Activated effector memory CD4-positive, alpha-beta T cell treated with anti-CD3 and anti-CD28 coated beads, Interleukin-2, amount 50 U/mL, for 16 hours (primary cell): ENCODE measurements around the gene STAMBPL1.
"Not testable (repeated sequence)": the region's sequence is repeated elsewhere in the genome, so short reads cannot be mapped to it uniquely, and the experiment has no call there.

Experiments used
- DNase-seq: peaks from one replicate; pipeline ENCODE4 v3.0.0-alpha.2; 2020

Gene STAMBPL1

DNA sequence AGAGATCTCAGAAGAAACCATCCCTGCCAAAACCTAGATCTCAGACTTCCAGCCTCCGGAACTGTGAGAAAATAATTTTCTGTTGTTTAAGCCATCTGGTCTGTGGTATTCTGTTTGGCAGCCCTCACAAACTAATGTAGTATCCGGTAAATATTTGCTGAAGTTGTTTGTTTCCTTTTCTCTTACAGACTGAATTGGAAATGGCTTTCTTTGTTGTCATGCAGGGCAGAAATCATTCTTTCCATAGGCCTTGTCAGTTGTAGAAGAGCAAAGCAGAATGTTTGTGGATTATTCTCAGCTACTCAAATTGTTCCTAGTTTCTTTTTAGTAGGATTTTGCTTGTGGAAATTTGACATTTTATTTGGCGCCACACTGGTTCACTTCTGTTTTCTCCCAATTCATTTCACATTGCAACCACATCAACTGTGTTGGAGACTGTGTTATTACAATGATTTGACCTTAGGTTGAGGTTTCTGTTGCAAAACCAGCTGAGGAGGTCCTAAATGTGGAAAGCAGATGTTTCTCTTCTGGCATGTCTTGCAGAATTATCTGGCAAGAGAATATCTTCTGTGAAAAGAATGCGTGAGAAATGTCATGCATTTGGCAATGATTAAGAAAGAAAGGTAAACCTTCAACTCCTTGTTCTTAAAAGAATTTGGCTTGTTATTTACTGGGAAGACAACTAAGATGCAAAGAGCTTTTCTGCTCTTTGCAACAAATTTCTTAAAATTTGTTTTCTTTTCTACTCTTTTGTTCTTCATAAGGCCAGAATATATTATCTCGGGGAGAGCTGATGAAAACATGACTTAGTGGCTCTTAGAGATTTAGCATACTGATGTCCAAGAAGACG, 46.7 kb downstream of the STAMBPL1 start:
- DNase-seq, result no peak

DNA sequence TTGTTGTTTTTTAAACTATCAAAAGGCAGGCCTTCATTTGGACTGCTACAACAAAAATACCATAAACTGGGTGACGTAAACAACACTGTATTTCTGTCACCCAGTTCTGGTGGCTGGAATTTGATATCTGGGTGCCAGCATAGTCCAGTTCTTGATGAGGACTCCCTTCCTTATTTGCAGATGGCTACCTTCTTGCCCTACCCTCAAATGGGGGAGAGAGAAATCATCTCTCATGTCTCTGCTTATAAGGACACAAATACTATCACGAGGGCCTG, 47.3 kb downstream of the STAMBPL1 start:
- no peak for DNase-seq

DNA sequence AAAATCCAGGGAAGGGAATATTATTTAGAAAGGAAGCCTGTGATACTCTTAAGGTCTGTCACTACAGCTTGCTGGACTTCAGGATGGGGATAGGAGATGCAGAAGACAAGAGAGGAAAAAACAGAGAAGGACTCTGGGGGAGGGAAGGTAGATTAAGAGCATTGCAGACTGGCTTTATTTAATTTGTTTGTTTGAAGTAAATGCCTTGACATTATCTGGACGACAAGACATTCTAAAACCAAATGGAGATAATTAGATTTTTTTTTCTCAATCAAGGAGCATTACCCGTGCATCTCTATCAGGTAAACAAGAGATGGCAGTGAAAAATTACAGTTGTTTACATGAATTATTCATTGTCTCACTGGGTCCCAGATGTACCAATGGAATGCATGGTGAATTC, 48.2 kb downstream of the STAMBPL1 start:
- DNase-seq, result no peak

DNA sequence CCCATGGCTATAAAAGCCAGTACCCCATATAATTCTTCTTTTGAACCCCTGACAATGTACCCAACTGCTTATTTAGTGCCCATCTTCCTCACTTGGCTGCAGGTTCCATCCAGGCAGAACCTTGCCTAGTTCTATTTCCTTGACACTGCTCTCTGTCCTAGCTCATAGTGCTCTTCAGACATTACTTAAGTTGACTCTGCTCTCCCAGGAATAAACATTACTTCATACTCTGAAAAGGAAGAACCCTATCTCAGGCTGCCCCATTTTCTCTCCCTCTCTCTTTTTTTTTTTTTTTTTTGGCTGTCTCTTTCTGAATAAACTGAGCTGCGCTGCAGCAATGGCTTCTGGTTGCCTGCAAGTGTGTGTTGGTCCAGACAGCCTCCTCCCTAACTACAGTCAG, 51.5 kb downstream of the STAMBPL1 start:
- DNase-seq, result no peak

DNA sequence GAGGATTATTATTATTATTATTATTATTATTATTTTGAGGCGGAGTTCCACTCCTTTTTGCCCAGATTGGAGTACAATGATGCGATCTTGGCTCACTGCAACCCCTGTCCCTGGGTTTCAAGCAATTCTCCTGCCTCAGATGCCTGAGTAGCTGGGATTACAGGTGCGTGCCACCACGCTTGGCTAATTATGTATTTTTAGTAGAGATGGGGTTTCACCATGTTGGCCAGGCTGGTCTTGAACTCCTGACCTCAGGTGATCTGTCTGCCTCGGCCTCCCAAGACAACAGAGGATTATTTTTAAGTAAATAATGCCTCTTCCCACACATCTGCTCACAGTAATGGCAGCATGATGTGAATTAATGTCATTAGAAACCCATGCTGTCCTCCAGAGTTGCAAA, 52.0 kb downstream of the STAMBPL1 start:
- not testable (repeated sequence) for DNase-seq

DNA sequence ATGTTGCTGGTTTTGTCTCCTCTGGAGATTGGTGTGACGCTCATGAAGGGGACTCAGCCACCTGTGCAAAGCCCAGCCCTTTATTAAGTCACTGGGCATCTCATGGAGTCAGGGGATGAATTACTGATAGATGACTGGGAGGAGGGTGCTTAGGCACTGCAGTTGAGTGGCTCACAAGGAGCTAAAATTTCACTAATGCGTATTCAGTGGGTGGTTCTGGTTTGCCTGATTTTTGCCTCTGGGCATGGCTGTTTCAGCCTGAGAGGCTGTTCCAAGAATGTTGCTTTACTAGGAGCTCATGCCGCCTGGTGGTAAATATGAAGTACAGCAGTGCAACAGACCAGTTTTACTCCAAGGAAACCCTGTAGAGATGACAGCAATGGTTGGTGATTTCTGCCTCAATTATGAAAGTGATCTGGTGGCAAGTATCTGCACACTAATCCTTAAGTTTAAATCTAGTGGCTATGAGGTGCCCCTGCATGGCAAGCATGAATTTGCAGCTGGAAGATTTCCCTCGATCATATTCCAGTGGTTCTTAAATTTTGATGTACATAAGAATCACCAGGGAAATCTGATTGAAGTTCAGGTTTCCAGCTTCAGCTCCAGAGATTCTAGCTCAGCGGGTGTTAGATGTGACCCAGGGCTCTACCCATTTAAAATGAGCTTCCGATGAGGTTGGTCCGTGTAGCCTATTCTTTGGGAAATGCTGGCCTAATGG, 52.7 kb downstream of the STAMBPL1 start:
- peak; percentile 75 for DNase-seq

DNA sequence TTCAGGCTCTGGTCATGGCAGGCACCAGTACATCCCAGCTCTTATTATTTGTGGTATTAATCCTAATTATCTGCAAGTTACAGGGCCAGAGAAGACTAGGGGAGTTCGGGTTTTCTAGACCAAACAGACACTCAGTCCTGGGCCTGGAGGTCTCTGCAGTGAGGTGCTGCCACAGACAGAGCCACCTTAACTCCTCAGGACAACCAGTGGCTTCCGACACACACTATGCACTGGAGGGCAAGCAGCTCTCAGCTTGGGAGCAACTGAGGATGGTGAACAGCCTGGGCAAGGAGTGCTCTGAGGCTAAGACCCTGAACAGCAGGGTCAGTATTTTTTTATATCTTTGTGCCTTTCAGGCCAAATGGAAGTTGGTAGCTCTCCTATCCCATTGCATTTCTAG, 53.5 kb downstream of the STAMBPL1 start:
- no peak for DNase-seq

DNA sequence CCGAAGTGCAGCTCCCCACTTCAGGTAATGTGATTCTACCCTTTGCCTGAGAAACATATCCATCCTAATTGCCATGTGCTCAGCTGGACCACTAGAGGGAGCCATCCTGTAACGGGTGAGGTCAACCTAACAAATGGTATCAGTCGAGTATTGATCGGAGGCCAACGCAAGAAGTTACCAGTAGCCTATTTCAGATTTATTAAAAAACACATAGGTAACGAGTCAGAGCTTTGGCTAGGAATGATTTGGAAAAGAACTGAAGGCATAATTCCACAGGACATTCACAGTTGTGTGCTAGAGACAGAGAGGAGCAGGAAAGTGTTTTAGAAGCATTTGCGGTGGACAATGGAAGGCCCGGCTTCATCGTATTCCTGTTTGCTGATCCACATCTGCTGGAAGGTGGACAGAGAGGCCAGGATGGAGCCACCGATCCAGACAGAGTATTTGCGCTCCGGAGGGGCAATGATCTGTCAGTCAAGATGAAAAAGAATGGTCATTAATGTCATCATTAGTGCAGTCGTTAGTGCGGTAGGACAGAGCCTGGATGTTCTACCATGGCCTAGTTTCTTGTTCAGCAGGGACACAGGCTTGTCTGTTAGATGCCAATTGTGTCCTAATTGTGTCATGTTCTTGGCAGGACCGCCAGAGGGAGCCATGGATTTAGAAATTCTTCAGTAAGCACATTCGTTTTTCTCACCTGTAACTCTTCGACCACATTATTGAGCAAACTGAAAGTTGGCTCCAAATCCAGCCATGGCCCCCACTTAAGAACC, 55.0 kb downstream of the STAMBPL1 start:
- peak; percentile 87 for DNase-seq

DNA sequence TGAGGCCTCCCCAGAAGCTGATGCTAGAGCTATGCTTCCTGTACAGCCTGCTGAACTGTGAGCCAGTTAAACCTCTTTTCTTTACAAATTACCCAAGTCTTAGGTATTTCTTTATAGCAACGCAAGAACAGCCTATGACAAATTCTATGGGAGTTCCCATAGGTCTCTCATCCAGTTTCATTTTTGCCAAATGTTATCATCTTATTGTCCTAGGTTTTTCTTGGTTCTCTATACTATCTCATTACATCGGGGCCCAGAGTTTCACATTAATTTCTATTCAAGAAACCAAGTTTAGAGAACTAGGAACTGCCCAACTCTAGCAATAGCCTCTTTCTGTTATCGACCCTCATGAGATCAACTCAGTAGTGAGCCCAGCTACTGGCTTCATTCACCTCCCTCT, 56.6 kb downstream of the STAMBPL1 start:
- no peak for DNase-seq

DNA sequence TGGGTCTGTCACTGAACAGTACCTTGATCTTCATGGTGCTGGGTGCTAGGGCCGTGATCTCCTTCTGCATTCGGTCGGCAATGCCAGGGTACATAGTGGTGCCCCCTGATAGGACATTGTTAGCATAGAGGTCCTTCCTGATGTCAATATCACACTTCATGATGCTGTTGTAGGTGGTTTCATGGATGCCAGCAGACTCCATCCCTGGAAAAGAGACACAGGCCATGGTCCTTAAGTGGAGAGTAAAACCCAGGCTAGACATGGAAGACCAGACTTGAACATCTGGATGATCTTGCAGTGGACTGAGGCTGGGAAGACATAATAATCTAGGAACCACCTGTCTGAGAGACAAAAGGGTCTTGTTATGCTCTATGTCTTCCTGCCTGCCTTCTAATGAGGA, 58.0 kb downstream of the STAMBPL1 start:
- DNase-seq, result no peak

DNA sequence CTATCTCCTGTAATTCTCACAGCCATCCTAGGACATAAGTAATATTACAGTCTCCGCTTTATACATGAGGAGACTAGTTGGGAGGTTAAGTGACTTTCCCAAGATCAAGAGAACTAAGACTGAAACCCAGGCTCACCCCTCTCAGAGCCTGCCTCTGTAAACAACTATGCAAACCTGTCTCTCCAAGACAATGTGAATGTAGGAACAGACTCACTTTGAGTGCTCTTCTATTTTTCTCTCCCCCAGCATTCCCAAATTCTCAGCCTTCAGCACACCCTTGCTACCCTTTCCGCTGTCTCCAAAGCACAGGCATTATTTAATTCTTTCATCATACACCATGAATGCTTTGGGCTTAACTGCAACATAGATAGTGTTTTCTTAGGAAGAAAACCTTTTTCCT, 58.9 kb downstream of the STAMBPL1 start:
- no peak for DNase-seq

DNA sequence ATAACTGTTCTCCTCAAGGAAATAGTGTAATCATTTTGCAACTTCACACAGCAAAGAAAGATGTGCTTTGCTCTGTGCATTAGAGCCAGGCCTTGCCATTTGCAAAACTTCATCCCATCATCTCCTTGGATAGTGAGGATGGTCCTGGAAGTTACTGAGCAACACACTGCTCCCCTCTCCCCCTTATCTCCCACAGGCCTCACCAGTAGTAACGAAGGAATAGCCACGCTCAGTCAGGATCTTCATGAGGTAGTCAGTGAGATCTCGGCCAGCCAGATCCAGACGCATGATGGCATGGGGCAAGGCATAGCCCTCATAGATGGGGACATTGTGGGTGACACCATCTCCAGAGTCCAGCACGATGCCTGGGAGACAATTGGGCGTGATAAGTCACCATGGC, 61.0 kb downstream of the STAMBPL1 start:
- DNase-seq, result no peak

DNA sequence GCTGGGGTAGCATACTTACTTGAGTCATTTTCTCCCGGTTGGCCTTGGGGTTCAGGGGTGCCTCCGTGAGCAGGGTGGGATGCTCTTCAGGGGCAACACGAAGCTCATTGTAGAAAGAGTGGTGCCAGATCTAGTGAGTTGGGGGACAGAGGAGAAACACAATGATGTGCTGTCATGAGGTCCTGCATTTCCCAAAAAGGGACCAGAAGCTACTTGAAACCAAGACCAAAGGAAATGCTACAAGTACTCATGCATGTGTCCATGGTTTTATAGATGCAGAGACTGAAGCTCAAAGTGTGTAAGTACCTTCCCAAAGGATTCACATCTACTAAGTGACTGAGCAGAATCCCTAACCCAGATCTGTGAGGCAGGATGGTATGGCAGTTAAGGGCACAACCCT, 63.7 kb downstream of the STAMBPL1 start:
- no peak for DNase-seq

DNA sequence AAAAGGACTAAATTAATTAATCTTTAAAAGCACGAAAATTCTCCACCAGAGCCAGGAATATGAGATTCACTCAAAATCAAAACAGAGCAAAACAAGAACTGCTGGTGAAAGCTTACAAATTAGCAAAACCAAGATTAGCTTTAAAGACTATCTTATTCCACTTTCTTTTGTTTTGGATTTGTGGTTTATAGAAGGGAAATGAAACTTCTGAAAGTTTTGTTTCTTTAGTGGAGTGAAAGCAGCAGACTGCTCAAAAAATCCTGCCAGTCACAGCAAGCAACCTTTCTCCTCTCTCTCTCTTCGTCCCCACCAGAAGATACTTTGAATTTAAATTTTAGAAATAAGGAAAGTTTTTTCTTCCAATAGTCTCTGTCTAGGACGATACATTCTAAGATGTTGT, 64.8 kb downstream of the STAMBPL1 start:
- no peak for DNase-seq

DNA sequence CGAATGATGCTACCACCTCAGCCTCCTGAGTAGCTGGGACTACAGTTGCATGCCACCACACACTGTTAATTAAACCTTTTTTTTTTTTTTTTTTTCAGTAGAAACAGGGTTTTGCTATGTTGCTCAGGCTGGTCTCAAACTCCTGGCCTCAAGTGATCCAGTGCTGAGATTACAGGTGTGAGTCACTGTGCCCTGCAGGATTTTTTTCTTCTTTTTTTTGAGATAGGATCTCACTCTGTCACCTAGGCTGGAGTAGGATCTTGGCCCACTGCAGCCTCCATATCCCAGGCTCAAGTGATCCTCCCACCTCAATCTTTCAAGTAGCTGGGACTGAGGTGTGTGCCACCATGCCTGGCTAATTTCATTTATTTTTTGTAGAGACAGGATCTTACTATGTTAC, 66.2 kb downstream of the STAMBPL1 start:
- DNase-seq, result no peak

DNA sequence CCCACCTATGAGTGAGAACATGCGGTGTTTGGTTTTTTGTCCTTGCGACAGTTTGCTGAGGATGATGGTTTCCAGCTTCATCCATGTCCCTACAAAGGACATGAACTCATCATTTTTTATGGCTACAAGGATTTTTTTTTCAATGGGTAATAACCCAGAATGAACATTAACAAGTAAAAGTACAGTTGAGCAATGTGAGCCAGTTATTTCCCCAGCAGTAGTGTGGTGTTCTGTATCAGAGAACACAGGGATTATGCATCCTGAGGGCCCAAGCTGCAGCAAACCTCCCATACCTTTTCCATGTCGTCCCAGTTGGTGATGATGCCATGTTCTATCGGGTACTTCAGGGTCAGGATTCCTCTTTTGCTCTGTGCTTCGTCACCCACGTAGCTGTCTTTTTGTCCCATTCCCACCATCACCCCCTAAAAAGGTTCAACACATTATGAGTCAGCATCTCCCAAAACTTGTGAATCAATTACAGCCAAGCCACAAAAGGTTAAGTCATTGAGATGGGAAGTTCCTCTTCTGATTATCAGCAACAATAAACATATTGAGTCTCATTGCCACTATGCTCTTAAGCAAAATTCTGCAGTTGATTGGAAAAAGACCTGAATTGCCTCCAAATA, 67.0 kb downstream of the STAMBPL1 start:
- no peak for DNase-seq

DNA sequence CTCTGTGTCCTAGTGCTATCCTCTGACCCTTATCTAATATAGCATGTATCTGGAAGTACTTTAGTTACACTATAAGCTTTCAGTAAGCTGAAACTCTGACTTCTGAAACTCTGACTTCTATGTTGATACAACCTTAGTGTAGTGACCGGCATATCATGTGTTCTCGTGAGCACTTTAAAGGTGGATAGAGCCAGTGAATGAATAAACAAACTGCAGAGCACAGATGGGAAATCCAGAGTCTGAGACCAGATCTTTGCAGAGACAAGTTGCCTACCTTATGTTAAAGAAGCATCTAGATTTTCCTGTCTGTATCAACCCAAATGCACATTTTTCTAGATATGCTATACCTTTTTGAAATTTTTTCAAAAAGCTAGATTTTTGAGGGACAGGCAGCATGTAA, 69.0 kb downstream of the STAMBPL1 start:
- no peak for DNase-seq

DNA sequence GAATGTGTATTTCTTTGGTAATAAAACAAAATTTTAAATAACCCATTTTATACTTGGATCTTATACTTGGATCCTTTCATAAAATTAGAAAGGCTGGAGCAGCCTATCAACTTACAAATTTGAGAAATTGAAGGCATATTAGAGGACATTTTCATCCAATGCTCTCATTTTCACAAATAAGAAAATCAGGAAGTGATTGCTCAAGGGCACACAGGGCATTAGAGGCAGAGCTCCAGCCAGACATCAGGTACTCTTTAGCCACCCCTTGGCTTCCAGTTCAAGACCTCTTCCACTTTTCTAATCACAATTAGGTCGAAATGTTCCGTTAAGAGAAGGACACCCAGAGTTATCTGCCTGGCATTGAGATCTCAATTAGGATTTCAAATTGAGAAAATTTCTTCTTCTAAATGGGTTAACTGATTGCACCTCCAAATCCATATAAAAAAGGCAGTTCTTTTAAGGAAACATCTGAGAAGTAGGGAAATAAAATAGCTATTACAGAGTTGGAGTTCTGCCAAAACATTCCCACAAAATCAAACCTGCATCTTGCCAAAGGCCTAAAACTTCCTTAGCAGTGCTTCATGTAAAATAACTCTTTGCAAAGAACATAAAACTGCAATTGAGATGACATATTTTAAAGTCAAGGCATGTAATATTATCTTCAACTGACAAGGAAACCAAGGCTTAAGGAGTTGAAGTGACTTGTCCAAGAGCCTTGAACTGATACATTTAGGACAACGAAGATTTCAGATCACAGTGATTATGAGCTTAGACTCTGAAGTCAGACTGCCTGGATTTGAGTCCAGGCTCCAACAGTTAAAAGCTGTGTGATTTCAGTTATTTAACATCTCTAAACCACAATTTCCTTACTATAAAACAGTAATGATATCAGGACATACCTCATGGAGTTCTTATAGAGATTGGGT, 70.1 kb downstream of the STAMBPL1 start:
- no peak for DNase-seq

DNA sequence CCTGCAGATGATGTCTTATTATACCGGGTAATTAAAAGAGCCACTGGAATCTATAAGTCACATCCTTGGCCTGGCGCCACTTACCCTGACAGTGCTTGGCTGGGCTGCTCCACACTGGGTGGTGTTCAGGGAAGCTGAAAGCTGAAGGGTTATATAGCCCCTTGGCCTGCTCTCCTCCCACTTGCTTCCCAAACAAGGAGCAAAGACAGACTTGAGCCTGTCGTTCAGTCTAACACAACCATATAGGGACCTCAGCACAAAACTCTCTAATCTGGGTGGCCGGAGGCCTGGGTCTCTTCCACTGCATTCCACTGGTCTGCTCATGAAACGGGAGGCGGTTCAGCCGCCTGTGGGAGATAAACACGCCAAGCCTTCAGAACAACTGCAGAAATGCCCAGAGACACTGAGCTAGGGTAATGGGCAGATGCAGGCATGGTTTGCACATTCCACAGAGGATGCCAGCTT, 72.6 kb downstream of the STAMBPL1 start, which contains the start of gene ACTA2:
Gene ACTA2, minus strand, starts transcription at position 127 of the 465 bp plus-strand sequence. CDS start 3,843 bp downstream, outside the sequence.
- no peak for DNase-seq

DNA sequence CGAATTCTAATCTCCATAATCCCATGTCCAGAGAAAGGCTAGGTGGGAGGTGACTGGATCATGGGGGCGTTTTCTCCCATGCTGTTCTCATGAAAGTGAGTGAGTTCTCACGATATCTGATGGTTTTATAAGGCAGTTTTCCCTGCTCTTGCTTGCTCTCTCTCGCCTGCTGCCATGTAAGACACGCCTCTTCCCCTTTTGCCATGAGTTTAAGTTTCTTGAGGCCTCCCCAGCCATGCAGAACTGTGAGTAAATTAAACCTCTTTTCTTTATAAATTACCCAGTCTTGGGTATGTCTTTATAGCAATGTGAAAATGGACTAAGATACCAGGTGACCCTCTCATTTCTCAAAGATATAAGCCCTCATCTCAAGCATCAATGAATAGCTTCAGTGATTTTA, 73.6 kb downstream of the STAMBPL1 start:
- DNase-seq, result no peak

DNA sequence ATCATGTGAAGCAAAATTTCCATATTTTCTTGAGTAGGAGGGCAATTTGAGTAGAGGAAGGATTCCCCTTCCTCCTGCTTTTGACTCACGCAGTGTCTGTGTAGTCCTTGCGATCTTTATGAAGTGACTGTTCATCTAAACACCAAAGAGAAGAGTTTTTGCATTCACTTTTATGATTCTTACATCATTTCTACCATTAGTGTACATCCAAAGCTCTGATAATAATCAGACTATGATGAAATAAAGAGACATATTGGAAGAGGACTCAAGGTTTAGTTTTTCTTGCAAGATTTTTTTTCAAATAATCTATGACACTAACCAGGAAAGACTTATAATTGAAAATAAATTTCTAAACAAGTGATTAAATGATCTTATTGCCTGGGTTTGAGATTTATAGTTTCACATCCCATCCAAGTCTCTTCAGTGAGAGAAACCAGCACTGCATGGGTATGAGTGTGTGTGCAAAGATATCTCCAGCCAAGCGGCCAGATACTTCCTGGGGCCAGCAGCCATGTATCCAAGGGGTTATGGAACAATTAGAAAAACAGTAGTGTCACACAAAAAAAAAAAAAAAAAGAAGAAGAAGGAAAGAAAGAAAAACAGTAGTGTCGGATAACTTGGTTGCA, 74.5 kb downstream of the STAMBPL1 start:
- no peak for DNase-seq

DNA sequence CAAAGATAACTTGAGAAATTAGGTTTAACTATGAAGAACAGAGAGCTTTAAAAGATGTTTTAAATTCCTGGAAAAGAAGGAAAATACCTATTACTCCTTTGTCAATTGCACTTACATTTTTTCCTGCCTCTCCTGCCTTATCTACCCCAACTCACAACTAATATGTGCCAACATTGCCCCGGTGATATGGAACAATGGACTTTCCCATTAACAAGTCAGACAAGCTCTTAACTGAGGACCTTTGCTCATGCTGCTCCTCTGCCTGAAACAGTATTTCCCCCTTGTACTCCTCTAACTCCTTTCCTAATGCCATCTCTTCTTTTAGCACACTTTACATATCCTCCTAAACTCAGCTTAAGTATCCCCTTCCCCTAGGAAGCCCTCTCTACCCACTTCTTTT, 77.3 kb downstream of the STAMBPL1 start:
- DNase-seq, result no peak
